ENCODE results near the gene HNRNPUL1.

The HNRNPUL1 gene

DNA sequence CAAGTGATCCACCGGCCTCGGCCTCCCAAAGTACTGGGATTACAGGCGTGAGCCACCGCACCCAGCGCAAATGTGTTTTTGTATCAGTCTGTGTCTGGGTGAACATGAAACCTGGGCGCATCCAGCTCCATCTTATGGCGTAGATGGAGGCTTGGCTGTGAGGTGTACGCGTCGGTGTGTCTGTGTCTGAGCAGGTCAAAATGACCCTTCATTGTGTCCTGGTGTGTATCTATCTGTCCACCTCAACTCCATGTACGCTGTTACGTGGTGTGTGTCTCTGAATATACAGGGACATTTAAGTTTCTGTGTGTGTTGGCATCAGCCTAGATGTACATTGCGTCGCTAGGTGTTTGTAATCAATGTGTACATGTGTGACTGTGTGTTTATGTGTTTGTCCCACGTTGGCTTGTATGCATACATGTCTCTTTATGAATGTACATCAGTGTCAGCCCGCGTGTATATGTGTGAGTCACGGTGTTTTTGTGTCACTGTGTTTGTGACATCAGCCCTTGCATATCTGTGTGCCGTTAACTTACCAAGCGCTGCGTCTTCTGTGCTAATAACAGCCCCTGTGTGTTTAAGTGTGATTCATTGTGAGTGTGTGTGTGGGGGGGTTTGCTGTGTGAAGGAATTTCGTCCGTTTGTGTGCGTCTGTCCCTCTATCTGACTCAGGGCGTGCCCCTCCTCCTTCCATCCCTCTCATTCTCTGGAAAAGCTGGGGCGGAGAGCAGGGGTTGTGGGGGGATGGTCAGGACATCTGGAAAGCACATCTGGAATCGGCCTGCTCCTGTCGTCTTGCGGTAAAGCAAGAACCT is 38.7 kb upstream of the HNRNPUL1 start:
- Histone ChIP-seq H3K79me1 (ENCODE audit: low read depth, low read length) (peaks cover 10% of the 10 kb centered on the region), H2AFZ (ENCODE audit: low read length) (peak overlapping the region; percentile 83), H3K18ac (ENCODE audit: low read length) (peak overlapping the region; percentile 68), H2BK12ac (ENCODE audit: low read length) (no peak overlapping the region), H2BK120ac (ENCODE audit: low read depth, low read length) (no peak overlapping the region), H3K36me3 (replicated peaks in 1 of 2; ENCODE audit: control insufficient read depth in 2 of 2, insufficient read depth in 2 of 2, low read length in 2 of 2) (peaks cover 11 to 23% of the 10 kb centered on the region in 2 donors), H4K8ac (ENCODE audit: low read depth, low read length) (no peak overlapping the region), H2BK5ac (ENCODE audit: low read length) (no peak overlapping the region), H3K4me3 (ENCODE audit: low read length in 2 of 2) (peak overlapping the region; percentile 15 to 29), H4K91ac (ENCODE audit: low read depth, low read length, poor library complexity) (no peak overlapping the region), H3K4me1 (ENCODE audit: control insufficient read depth in 2 of 2, insufficient read depth in 1 of 2, low read depth in 1 of 2, low read length in 2 of 2) (peaks cover 22 to 35% of the 10 kb centered on the region in 2 donors), H3K27ac (replicated peaks; ENCODE audit: low read length) (peak overlapping the region; percentile 40), H3K27me3 (ENCODE audit: control insufficient read depth in 3 of 3, insufficient read depth in 3 of 3, low read depth in 1 of 3, low read length in 3 of 3) (no peaks in the 10 kb centered on the region), H3K9me3 (replicated peaks in 1 of 2; ENCODE audit: control insufficient read depth in 2 of 2, insufficient read depth in 1 of 2, low read depth in 1 of 2, low read length in 2 of 2) (peaks cover 0 to 2% of the 10 kb centered on the region in 2 donors), H2AK5ac (ENCODE audit: low read depth, low read length) (peak overlapping the region; percentile 0), H3K9ac (ENCODE audit: low read depth, low read length, poor library complexity) (no peak overlapping the region), H2BK15ac (ENCODE audit: low read length) (no peak overlapping the region), H3K4me2 (ENCODE audit: insufficient read depth, low read length, poor library complexity, severe bottlenecking) (peak overlapping the region; percentile 67), H3K14ac (ENCODE audit: low read length) (no peak overlapping the region), H3K23ac (ENCODE audit: low read depth, low read length, poor library complexity) (no peak overlapping the region), H3K4ac (ENCODE audit: low read length) (no peak overlapping the region)
- WGBS, 2 donors (ENCODE audit: extremely low coverage in 2 of 2, insufficient read length in 2 of 2, insufficient replicate concordance in 1 of 2), result no CpG with 5 or more reads among the region's 29 CpGs
- DNase-seq (ENCODE audit: low spot score), result no peak

- Histone ChIP-seq H3K4me3 (ENCODE audit: low read length in 2 of 2) (peak overlapping the region; percentile 29 to 56), H3K18ac (ENCODE audit: low read length) (peak overlapping the region; percentile 68), H2BK12ac (ENCODE audit: low read length) (no peak overlapping the region), H2BK120ac (ENCODE audit: low read depth, low read length) (peak overlapping the region; percentile 11), H4K8ac (ENCODE audit: low read depth, low read length) (no peak overlapping the region), H4K91ac (ENCODE audit: low read depth, low read length, poor library complexity) (no peak overlapping the region), H3K36me3 (replicated peaks in 1 of 2; ENCODE audit: control insufficient read depth in 2 of 2, insufficient read depth in 2 of 2, low read length in 2 of 2) (peaks cover 3 to 22% of the 10 kb centered on the region in 2 donors), H3K27ac (replicated peaks; ENCODE audit: low read length) (peak overlapping the region; percentile 40), H3K4me2 (ENCODE audit: insufficient read depth, low read length, poor library complexity, severe bottlenecking) (peak overlapping the region; percentile 67), H2AFZ (ENCODE audit: low read length) (peak overlapping the region; percentile 83), H2AK5ac (ENCODE audit: low read depth, low read length) (peak overlapping the region; percentile 5), H3K9ac (ENCODE audit: low read depth, low read length, poor library complexity) (peak overlapping the region; percentile 10), H3K14ac (ENCODE audit: low read length) (no peak overlapping the region), H3K23ac (ENCODE audit: low read depth, low read length, poor library complexity) (no peak overlapping the region), H3K9me3 (replicated peaks in 1 of 2; ENCODE audit: control insufficient read depth in 2 of 2, insufficient read depth in 1 of 2, low read depth in 1 of 2, low read length in 2 of 2) (no peaks in the 10 kb centered on the region), H2BK5ac (ENCODE audit: low read length) (no peak overlapping the region), H2BK15ac (ENCODE audit: low read length) (peak overlapping the region; percentile 63), H3K27me3 (ENCODE audit: control insufficient read depth in 3 of 3, insufficient read depth in 3 of 3, low read depth in 1 of 3, low read length in 3 of 3) (no peaks in the 10 kb centered on the region), H3K4ac (ENCODE audit: low read length) (no peak overlapping the region), H3K79me1 (ENCODE audit: low read depth, low read length) (peaks cover 8% of the 10 kb centered on the region), H3K4me1 (ENCODE audit: control insufficient read depth in 2 of 2, insufficient read depth in 1 of 2, low read depth in 1 of 2, low read length in 2 of 2) (peaks cover 21 to 29% of the 10 kb centered on the region in 2 donors)
- peak; percentile 44 for DNase-seq (ENCODE audit: low spot score)
- WGBS, 2 donors (ENCODE audit: extremely low coverage in 2 of 2, insufficient read length in 2 of 2, insufficient replicate concordance in 1 of 2), result no CpG with 5 or more reads among the region's 67 CpGs
Measured at GRCh38 chr19:41226053-41226873, 37.9 kb upstream of the HNRNPUL1 start.

DNA sequence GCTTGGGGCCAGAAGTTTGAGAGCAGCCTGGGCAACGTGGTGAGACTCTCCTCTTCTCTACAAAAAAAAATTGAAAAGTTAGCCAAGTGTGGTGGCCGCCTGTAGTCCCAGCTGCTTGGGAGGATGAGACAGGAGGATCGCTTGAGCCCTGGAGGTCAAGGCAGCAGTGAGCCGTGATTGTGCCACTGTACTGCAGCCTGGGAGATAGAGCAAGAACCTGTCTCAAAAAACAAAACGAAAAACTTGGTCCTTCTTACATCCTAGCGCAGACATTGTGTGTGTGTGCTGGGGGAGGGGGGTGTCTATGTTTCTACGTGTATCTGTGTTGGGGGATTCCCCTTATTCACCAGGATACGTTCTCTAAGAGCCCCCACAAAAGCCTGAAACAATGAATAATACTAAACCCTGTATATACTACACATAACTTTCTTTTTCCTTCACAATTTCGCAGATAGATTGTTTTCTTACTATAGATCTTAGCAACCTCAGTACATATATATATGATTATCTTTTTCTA is 37.2 kb upstream of the HNRNPUL1 start:
- H3K79me1 ChIP-seq (ENCODE audit: low read depth, low read length), result peaks cover 6% of the 10 kb centered on the region
- no peak overlapping the region for H4K91ac ChIP-seq (ENCODE audit: low read depth, low read length, poor library complexity)
- peaks cover 21 to 27% of the 10 kb centered on the region in 2 donors for H3K4me1 ChIP-seq (ENCODE audit: control insufficient read depth in 2 of 2, insufficient read depth in 1 of 2, low read depth in 1 of 2, low read length in 2 of 2)
- no peak overlapping the region for H3K14ac ChIP-seq (ENCODE audit: low read length)
- H2AFZ ChIP-seq (ENCODE audit: low read length), result peak overlapping the region; percentile 83
- no peak overlapping the region for H2AK5ac ChIP-seq (ENCODE audit: low read depth, low read length)
- peak overlapping the region; percentile 68 for H3K18ac ChIP-seq (ENCODE audit: low read length)
- no peak overlapping the region for H3K4me2 ChIP-seq (ENCODE audit: insufficient read depth, low read length, poor library complexity, severe bottlenecking)
- no peak overlapping the region for H3K23ac ChIP-seq (ENCODE audit: low read depth, low read length, poor library complexity)
- no peak for DNase-seq (ENCODE audit: low spot score)
- no peak overlapping the region for H3K27ac ChIP-seq (replicated peaks; ENCODE audit: low read length)
- H2BK5ac ChIP-seq (ENCODE audit: low read length), result no peak overlapping the region
- H2BK120ac ChIP-seq (ENCODE audit: low read depth, low read length), result no peak overlapping the region
- peak overlapping the region in 1 of 2 donors; percentile 29 for H3K4me3 ChIP-seq (ENCODE audit: low read length in 2 of 2)
- no peak overlapping the region for H3K4ac ChIP-seq (ENCODE audit: low read length)
- no peak overlapping the region for H4K8ac ChIP-seq (ENCODE audit: low read depth, low read length)
- H3K27me3 ChIP-seq (ENCODE audit: control insufficient read depth in 3 of 3, insufficient read depth in 3 of 3, low read depth in 1 of 3, low read length in 3 of 3), result no peaks in the 10 kb centered on the region
- peak overlapping the region; percentile 63 for H2BK15ac ChIP-seq (ENCODE audit: low read length)
- peak overlapping the region; percentile 10 for H3K9ac ChIP-seq (ENCODE audit: low read depth, low read length, poor library complexity)
- no peak overlapping the region for H2BK12ac ChIP-seq (ENCODE audit: low read length)
- H3K36me3 ChIP-seq (replicated peaks in 1 of 2; ENCODE audit: control insufficient read depth in 2 of 2, insufficient read depth in 2 of 2, low read length in 2 of 2), result peaks cover 0 to 22% of the 10 kb centered on the region in 2 donors
- H3K9me3 ChIP-seq (replicated peaks in 1 of 2; ENCODE audit: control insufficient read depth in 2 of 2, insufficient read depth in 1 of 2, low read depth in 1 of 2, low read length in 2 of 2), result no peaks in the 10 kb centered on the region
- WGBS, 2 donors (ENCODE audit: extremely low coverage in 2 of 2, insufficient read length in 2 of 2, insufficient replicate concordance in 1 of 2), result 100% methylated on average over 1 of the region's 9 CpGs; no CpG with 5 or more reads in 1 of the 2 donors

Measured in neuronal stem cell (in vitro differentiated cells).